IMR-90 (cell line): ENCODE measurements around the gene NBEAL1.

Experiments used
- BHLHE40 ChIP-seq: fragments of 150-350 bp; IDR thresholded peaks from 2 replicates; pipeline ENCODE4 v1.6.1; 2016; ENCODE audit warnings: mild to moderate bottlenecking, low read depth, low read length
- CHD1 ChIP-seq: IDR thresholded peaks from 2 replicates; pipeline ENCODE4 v1.6.1; 2012; ENCODE audit warnings: low read depth, low read length, improper control_type of control experiment
- CTCF ChIP-seq: conservative IDR thresholded peaks from 2 replicates; pipeline ENCODE4 v1.5.1; 2012; ENCODE audit warnings: mild to moderate bottlenecking, low read depth, low read length, improper control_type of control experiment
- FOS ChIP-seq: fragments of 150-350 bp; IDR thresholded peaks from 2 replicates; pipeline ENCODE4 v1.6.1; 2016; ENCODE audit warnings: low read depth, low read length
- MAZ ChIP-seq: IDR thresholded peaks from 2 replicates; pipeline ENCODE4 v1.6.1; 2012; ENCODE audit warnings: low read depth, mild to moderate bottlenecking, low read length, improper control_type of control experiment, moderate library complexity, borderline replicate concordance
- MXI1 ChIP-seq: IDR thresholded peaks from 2 replicates; pipeline ENCODE4 v1.6.1; 2012; ENCODE audit warnings: low read depth, mild to moderate bottlenecking, low read length, moderate library complexity, borderline replicate concordance
- NFE2L2 ChIP-seq: fragments of 150-350 bp; IDR thresholded peaks from 2 replicates; pipeline ENCODE4 v1.6.1; 2016; ENCODE audit warnings: low read depth, mild to moderate bottlenecking, low read length
- POLR2A ChIP-seq: IDR thresholded peaks from 2 replicates; pipeline ENCODE4 v1.6.1; 2012; ENCODE audit warnings: mild to moderate bottlenecking, low read depth, low read length
- RAD21 ChIP-seq: IDR thresholded peaks from 2 replicates; pipeline ENCODE4 v1.6.1; 2012; ENCODE audit warnings: low read length, improper control_type of control experiment
- RCOR1 ChIP-seq: IDR thresholded peaks from 2 replicates; pipeline ENCODE4 v1.6.1; 2012; ENCODE audit warnings: mild to moderate bottlenecking, low read length, improper control_type of control experiment; ENCODE audit not compliant: insufficient replicate concordance
- RFX5 ChIP-seq: IDR thresholded peaks from 2 replicates; pipeline ENCODE4 v1.8.0; 2012; ENCODE audit warnings: low read depth, mild to moderate bottlenecking, low read length, moderate library complexity
- SMC3 ChIP-seq: fragments of 150-350 bp; IDR thresholded peaks from 2 replicates; pipeline ENCODE4 v1.6.1; 2016; ENCODE audit warnings: low read depth, mild to moderate bottlenecking, antibody characterized with exemption, low read length, moderate library complexity
- USF2 ChIP-seq: fragments of 150-350 bp; IDR thresholded peaks from 2 replicates; pipeline ENCODE4 v1.6.1; 2017; ENCODE audit warnings: mild to moderate bottlenecking, antibody characterized with exemption, low read length, low read depth

GRCh38 chr2:203014456-203015199 is at the start of gene NBEAL1:
- TF ChIP-seq CTCF (no peak), BHLHE40 (peak; percentile 47; the same call in 1 of the 2 replicates), FOS (peak; percentile 93), POLR2A (peak; percentile 90), RFX5 (no peak), MXI1 (0 out of 2 replicates have a peak, but pooled peaks have one; percentile 9), NFE2L2 (no peak; the same call in 1 of the 2 replicates), USF2 (no peak), MAZ (peak; percentile 54; the same call in 1 of the 2 replicates), CHD1 (no peak), RCOR1 (no peak), SMC3 (no peak), RAD21 (no peak)
